HUES64 (cell line): Measurements from ENCODE around the gene PAMR1.

Experiments used
- H3K27ac ChIP-seq: 2 replicates; pipeline ENCODE4 v1.7.0; 2013; ENCODE audit warnings: low read depth, low read length, inconsistent platforms
- H3K27me3 ChIP-seq: 2 replicates; pipeline ENCODE4 v1.6.1; 2013; ENCODE audit warnings: mild to moderate bottlenecking, low read length; ENCODE audit not compliant: insufficient read depth
- H3K36me3 ChIP-seq: 2 replicates; pipeline ENCODE4 v1.6.1; 2013; ENCODE audit warnings: mild to moderate bottlenecking, low read length; ENCODE audit not compliant: insufficient read depth
- H3K4me1 ChIP-seq: 2 replicates; pipeline ENCODE4 v1.6.1; 2013; ENCODE audit warnings: mild to moderate bottlenecking, low read length, moderate library complexity; ENCODE audit not compliant: insufficient read depth
- H3K4me3 ChIP-seq: 2 replicates; pipeline ENCODE4 v1.5.1; 2013; ENCODE audit warnings: mild to moderate bottlenecking, low read length, moderate library complexity
- H3K9ac ChIP-seq: 2 replicates; pipeline ENCODE4 v1.6.1; 2013; ENCODE audit warnings: mild to moderate bottlenecking, low read depth, low read length
- H3K9me3 ChIP-seq: 2 replicates; pipeline ENCODE4 v1.6.1; 2013; ENCODE audit warnings: low read depth, low read length; ENCODE audit not compliant: insufficient read depth
- WGBS: fragments of 150-250, 120-280 bp; methylation state at CpG from one replicate; pipeline ENCODE4 v1.1.7; 2013; ENCODE audit warnings: missing lambda C conversion rate; 5-methylcytosine and 5-hydroxymethylcytosine counted together

The PAMR1 gene

DNA sequence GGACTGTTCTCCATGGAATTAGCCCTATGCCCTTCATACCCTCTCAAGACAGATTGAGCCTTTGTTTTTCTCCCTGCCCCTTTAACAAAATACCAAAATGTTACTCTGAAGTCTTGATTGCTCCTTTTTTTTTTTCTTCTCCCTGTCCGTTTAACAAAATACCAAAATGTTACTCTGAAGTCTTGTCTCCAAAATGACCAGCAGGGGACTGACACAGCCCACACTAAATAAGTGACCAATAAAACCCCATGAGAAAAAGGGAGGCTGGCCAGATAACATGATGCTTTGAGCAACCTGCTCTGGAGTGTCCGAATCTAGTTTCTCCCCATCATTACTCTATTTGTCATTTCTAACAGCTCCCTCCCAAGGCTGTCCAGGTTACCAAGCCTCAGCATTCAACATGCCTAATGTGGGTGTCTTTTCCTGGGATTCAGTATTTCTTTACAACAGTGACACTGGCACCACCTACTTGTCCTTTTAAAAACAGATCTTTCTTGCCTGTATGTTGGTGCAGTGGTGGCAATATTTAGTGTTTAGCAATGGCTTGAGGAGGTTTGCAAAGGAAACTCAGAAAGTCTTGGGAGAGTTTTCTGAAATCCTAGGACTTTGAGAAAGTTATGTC lies 63.4 kb downstream of the PAMR1 start:
- H3K9ac ChIP-seq = no peak overlapping the region
- H3K9me3 ChIP-seq = no peaks in the 10 kb centered on the region
- H3K36me3 ChIP-seq = no peaks in the 10 kb centered on the region; the same call in 1 of the 2 replicates
- no peak overlapping the region for H3K4me3 ChIP-seq
- 84% methylated on average over 2 of the region's 2 CpGs for WGBS
- H3K27me3 ChIP-seq = no peaks in the 10 kb centered on the region
- peaks cover 4% of the 10 kb centered on the region; the same call in 1 of the 2 replicates for H3K4me1 ChIP-seq
- H3K27ac ChIP-seq = no peak overlapping the region

DNA sequence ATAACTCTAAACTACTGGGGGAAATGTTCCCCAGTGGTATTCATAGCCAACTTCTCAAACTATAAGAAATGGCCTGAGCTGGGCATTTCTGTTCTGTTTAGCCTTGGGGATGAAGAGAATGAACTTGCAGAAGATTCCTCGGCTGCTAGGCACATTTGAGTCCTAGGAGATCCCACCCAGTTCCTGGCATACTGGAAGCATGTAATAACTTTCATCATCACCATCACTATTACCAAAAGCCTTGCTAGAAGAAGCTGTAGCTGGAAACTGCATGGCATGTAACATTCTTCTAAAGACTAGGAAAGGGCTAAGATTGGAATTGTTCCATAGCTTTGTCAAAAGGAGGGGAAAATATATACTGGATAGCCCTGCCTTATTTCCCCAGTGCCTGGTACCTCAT lies 65.9 kb downstream of the PAMR1 start:
- Histone ChIP-seq H3K9ac (no peak overlapping the region), H3K27me3 (no peaks in the 10 kb centered on the region), H3K4me3 (no peak overlapping the region), H3K9me3 (no peaks in the 10 kb centered on the region), H3K36me3 (no peaks in the 10 kb centered on the region; the same call in 1 of the 2 replicates), H3K27ac (no peak overlapping the region), H3K4me1 (peaks cover 4% of the 10 kb centered on the region; the same call in 1 of the 2 replicates)
- 100% methylated on average over 1 of the region's 1 CpG for WGBS

GRCh38 chr11:35458846-35459245 lies 66.6 kb downstream of the PAMR1 start:
- no peaks in the 10 kb centered on the region for H3K27me3 ChIP-seq
- H3K9me3 ChIP-seq = no peaks in the 10 kb centered on the region
- H3K4me1 ChIP-seq = peaks cover 3% of the 10 kb centered on the region; the same call in 1 of the 2 replicates
- H3K9ac ChIP-seq = no peak overlapping the region
- H3K4me3 ChIP-seq = no peak overlapping the region
- 87% methylated on average over 3 of the region's 3 CpGs for WGBS
- H3K27ac ChIP-seq = no peak overlapping the region
- H3K36me3 ChIP-seq = no peaks in the 10 kb centered on the region; the same call in 1 of the 2 replicates

GRCh38 chr11:35454362-35454761 lies 71.1 kb downstream of the PAMR1 start:
- Histone ChIP-seq H3K4me3 (no peak overlapping the region), H3K27me3 (no peaks in the 10 kb centered on the region), H3K36me3 (peaks cover 3% of the 10 kb centered on the region; the same call in 1 of the 2 replicates), H3K9me3 (no peaks in the 10 kb centered on the region; the same call in 1 of the 2 replicates), H3K27ac (no peak overlapping the region), H3K4me1 (no peaks in the 10 kb centered on the region), H3K9ac (no peak overlapping the region)
- WGBS = 81% methylated on average over 1 of the region's 1 CpG

DNA sequence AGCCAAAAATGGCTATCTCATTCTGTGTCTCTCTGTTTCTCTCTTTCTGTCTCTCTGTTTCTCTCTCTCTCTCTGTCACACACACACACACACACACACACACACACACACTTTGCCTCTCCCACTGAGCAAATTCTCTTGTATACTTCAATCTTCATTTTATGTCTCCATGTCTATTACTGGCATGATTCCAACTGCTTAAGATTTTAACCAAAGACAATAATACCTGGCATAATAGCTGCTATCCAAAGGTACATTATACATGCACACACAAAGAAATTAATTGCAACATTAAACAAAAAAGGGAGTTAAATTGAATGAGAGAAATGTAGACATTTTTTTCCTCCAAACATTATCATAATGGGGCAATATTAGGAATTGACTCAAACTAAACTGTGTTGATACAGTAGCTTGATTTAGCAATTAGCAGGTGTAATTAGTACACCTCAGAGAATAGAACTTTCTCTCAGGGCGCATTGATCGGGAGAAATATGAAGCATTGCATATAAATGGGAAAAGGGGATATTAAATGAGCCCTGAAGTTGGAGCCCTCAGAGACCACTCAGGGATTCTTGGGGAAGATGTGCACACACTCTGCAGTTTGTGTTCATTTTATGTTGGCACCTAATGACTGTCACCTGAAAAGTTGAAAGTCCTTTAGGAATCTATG lies 88.7 kb downstream of the PAMR1 start:
- WGBS = 98% methylated on average over 2 of the region's 2 CpGs
- no peaks in the 10 kb centered on the region for H3K27me3 ChIP-seq
- H3K9me3 ChIP-seq = no peaks in the 10 kb centered on the region
- H3K9ac ChIP-seq = no peak overlapping the region
- H3K36me3 ChIP-seq = peaks cover 5% of the 10 kb centered on the region; the same call in 1 of the 2 replicates
- no peak overlapping the region for H3K4me3 ChIP-seq
- no peaks in the 10 kb centered on the region for H3K4me1 ChIP-seq
- no peak overlapping the region for H3K27ac ChIP-seq

- Histone ChIP-seq H3K27ac (no peak overlapping the region), H3K9ac (no peak overlapping the region), H3K9me3 (no peaks in the 10 kb centered on the region), H3K4me1 (no peaks in the 10 kb centered on the region), H3K36me3 (peaks cover 7% of the 10 kb centered on the region; the same call in 1 of the 2 replicates), H3K27me3 (no peaks in the 10 kb centered on the region), H3K4me3 (no peak overlapping the region)
- WGBS = 91% methylated on average over 3 of the region's 3 CpGs
These were observed 91.8 kb downstream of the PAMR1 start for GRCh38 chr11:35433588-35433987.

- no peaks in the 10 kb centered on the region for H3K9me3 ChIP-seq
- 95% methylated on average over 14 of the region's 14 CpGs for WGBS
- H3K9ac ChIP-seq = no peak overlapping the region
- H3K4me1 ChIP-seq = no peaks in the 10 kb centered on the region
- H3K4me3 ChIP-seq = no peak overlapping the region
- no peak overlapping the region for H3K27ac ChIP-seq
- peaks cover 7% of the 10 kb centered on the region; the same call in 1 of the 2 replicates for H3K36me3 ChIP-seq
- no peaks in the 10 kb centered on the region for H3K27me3 ChIP-seq
These were observed 93.0 kb downstream of the PAMR1 start for GRCh38 chr11:35432464-35432863.

GRCh38 chr11:35427071-35427470 lies 98.3 kb downstream of the PAMR1 start:
- no peaks in the 10 kb centered on the region for H3K4me1 ChIP-seq
- H3K27me3 ChIP-seq = peaks cover 17% of the 10 kb centered on the region
- 84% methylated on average over 3 of the region's 3 CpGs for WGBS
- no peaks in the 10 kb centered on the region for H3K9me3 ChIP-seq
- no peak overlapping the region for H3K27ac ChIP-seq
- H3K9ac ChIP-seq = no peak overlapping the region
- H3K4me3 ChIP-seq = no peak overlapping the region
- H3K36me3 ChIP-seq = peaks cover 4% of the 10 kb centered on the region; the same call in 1 of the 2 replicates

GRCh38 chr11:35426351-35426750 lies 99.1 kb downstream of the PAMR1 start:
- Histone ChIP-seq H3K27me3 (peaks cover 24% of the 10 kb centered on the region), H3K36me3 (no peaks in the 10 kb centered on the region; the same call in 1 of the 2 replicates), H3K9ac (no peak overlapping the region), H3K9me3 (no peaks in the 10 kb centered on the region), H3K4me1 (no peaks in the 10 kb centered on the region), H3K27ac (no peak overlapping the region), H3K4me3 (no peak overlapping the region)
- WGBS = 90% methylated on average over 1 of the region's 1 CpG

DNA sequence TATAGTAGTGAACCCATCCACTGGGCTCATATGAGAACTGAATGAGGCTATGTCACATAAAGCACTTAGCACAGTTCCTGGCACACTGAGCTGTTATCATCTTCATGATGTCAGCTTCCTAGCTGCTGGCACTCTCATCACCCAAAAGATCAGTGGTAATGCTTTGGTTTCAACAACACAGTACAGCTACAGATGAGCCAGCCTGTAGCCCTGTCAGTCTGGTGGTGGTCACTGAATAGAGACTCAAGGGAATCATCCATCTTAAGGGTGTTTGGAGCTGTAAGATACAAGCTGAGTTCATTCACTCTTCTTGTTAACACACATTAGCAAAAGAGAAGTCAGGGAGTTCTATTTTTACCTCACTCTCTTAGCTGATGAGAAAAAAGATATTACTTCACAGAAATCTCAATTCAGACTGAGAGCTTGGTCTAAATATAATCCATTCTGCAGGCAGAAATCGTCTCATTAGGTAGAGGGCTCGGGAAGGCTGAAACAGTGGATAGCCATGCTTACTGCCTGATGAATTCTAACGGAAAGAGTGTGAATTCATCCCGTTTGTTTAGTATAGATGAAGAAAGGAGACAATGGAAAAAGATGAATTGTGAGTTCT lies 99.7 kb downstream of the PAMR1 start:
- no peak overlapping the region for H3K27ac ChIP-seq
- H3K9ac ChIP-seq = no peak overlapping the region
- no peaks in the 10 kb centered on the region for H3K9me3 ChIP-seq
- H3K27me3 ChIP-seq = peaks cover 31% of the 10 kb centered on the region
- H3K4me1 ChIP-seq = no peaks in the 10 kb centered on the region
- H3K4me3 ChIP-seq = no peak overlapping the region
- H3K36me3 ChIP-seq = no peaks in the 10 kb centered on the region; the same call in 1 of the 2 replicates
- 93% methylated on average over 4 of the region's 4 CpGs for WGBS
